Ovary (tissue), 9 donors: ENCODE data around the gene TOGARAM2. TPM values are rescaled to one million over a fixed set of nuclear protein-coding genes. Genes with fewer than 3 reads are reported as not detected.

Experiments used
- DNase-seq, 5 donors: peaks; one replicate each; pipeline ENCODE4 v3.0.0-alpha.2; 2019 to 2020
- H3K27ac ChIP-seq, 2 donors: fragments of 200-600 bp; one replicate each; pipeline versions ENCODE4 v1.5.1 to v1.8.0; 2019 to 2022
- H3K27me3 ChIP-seq: fragments of 200-600 bp; one replicate; pipeline ENCODE4 v1.8.0; 2022
- H3K36me3 ChIP-seq: fragments of 200-600 bp; sonication (generic); one replicate; pipeline ENCODE4 v1.5.1; 2019
- H3K4me1 ChIP-seq: one replicate; pipeline ENCODE4 v1.8.1; 2013; ENCODE audit warnings: mild to moderate bottlenecking, moderate library complexity; ENCODE audit not compliant: insufficient read depth
- H3K4me3 ChIP-seq: fragments of 200-600 bp; sonication (generic); one replicate; pipeline ENCODE4 v1.5.1; 2017
- H3K9me3 ChIP-seq, 2 donors: fragments of 200-600 bp in 1 of 2; sonication (generic) in 1 of 2; one replicate each; pipeline versions ENCODE4 v1.5.1 to v1.8.1; 2013 to 2019; ENCODE audit warnings: mild to moderate bottlenecking in 1 of 2, moderate library complexity in 1 of 2
- EP300 ChIP-seq: sonication (generic); formaldehyde crosslinking; IDR thresholded peaks from one replicate; pipeline ENCODE4 v1.6.1; 2017; ENCODE audit warnings: antibody characterized with exemption
- POLR2A ChIP-seq: fragments of 450-650 bp; IDR thresholded peaks from one replicate; pipeline ENCODE4 v1.6.1; 2017; ENCODE audit warnings: antibody characterized with exemption, mild to moderate bottlenecking, moderate library complexity
- WGBS, 3 donors: extraction: QIAGEN DNeasy Blood & Tissue Kit in 1 of 3; methylation state at CpG; one replicate each; pipeline versions ENCODE4 v1.1.5 to v1.1.7; 2013 to 2017; 5-methylcytosine and 5-hydroxymethylcytosine counted together
- intact Hi-C, 4 donors: fragments of 100-400 bp; cut with DNase I; formaldehyde crosslinking; loops; one replicate each; pipeline versions ENCODE4 v1.11.0 to v1.15.1; 2022 to 2023
- polyA plus RNA-seq, 2 donors: library from polyadenylated mRNA; stranded (reverse); fragments of 200-250 nt in 1 of 2; fragments of 350-450 nt in 1 of 2; fragmentation: Illumina TruSeq in 1 of 2; extraction: RNeasy Lipid Tissue Mini Kit (QIAGEN cat#74804) in 1 of 2; gene quantifications; one replicate each; pipeline ENCODE4 v1.2.3, GENCODE V29; 2013 to 2014
- total RNA-seq, 7 donors: library from RNA; depleted of rRNA in 2 of 7; stranded (reverse); fragments of >200 nt in 2 of 7; fragmentation: NEBNext Ultra II Directional in 3 of 7; extraction: Animal tissue kit (Norgen Biotek cat#: 25700) in 3 of 7; gene quantifications; one replicate each; pipeline versions ENCODE4 v1.1.0 to v1.2.4, GENCODE V29; 2016 to 2023
- TF ChIP-seq, protein P1 (sequence below), 3 donors: fragments of 450-650 bp in 2 of 3; fragments of 200-600 bp in 1 of 3; IDR thresholded peaks; one replicate each; pipeline versions ENCODE4 v1.5.1 to v1.8.0; 2016 to 2022; ENCODE audit warnings: antibody characterized with exemption in 3 of 3, mild to moderate bottlenecking in 1 of 3
- donor health status: DM: no; HTN: no; CAD: no; lungs with moderate emphysema.
- donor health status: DM: no; HTN: no; CAD: no.
- donor health status: Bipolar disorder and iron deficiency.
- donor health status: DM: yes; HTN: yes; CAD: no.
- donor health status: DM: no; HTN: no; CAD: no.
- donor health status: DM: yes; HTN: yes; CAD: no.

TOGARAM2 gene
- total and polyA plus RNA-seq, 9 donors: 0.33 to 21.1 (median 1.7) TPM

DNA sequence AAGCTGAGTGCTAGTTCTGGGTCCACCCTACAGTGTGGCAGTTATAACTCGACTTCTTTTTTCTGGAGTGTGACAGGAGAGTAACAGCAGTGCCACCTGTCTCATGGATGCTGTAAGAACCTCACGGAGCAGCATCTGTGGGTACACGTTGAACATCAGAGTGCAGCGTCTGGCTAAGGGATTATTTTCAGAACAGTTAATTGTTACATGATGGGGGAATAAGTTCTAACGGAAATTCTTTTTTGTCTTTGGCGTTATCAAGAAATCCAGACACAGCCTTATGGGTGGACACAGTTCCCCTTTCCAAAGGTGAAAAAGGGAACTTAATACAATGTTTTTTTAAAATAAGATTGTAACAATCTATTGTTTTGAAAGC is 28.3 kb upstream of the TOGARAM2 start:
- no peak overlapping the region for H3K27ac ChIP-seq
- intact Hi-C loops: no loop called here
- TF ChIP-seq EP300: no peak
- TF ChIP-seq, protein P1, sequence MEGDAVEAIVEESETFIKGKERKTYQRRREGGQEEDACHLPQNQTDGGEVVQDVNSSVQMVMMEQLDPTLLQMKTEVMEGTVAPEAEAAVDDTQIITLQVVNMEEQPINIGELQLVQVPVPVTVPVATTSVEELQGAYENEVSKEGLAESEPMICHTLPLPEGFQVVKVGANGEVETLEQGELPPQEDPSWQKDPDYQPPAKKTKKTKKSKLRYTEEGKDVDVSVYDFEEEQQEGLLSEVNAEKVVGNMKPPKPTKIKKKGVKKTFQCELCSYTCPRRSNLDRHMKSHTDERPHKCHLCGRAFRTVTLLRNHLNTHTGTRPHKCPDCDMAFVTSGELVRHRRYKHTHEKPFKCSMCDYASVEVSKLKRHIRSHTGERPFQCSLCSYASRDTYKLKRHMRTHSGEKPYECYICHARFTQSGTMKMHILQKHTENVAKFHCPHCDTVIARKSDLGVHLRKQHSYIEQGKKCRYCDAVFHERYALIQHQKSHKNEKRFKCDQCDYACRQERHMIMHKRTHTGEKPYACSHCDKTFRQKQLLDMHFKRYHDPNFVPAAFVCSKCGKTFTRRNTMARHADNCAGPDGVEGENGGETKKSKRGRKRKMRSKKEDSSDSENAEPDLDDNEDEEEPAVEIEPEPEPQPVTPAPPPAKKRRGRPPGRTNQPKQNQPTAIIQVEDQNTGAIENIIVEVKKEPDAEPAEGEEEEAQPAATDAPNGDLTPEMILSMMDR (IDR thresholded peaks at IDR 0.05): no peak
- no peak for TF ChIP-seq POLR2A
- H3K36me3 ChIP-seq: no peaks in the 10 kb centered on the region
- H3K9me3 ChIP-seq: no peaks in the 10 kb centered on the region
- WGBS, 3 donors: 14 to 26% (median 20%) methylated on average over 6 of the region's 6 CpGs
- peaks cover 2% of the 10 kb centered on the region for H3K4me1 ChIP-seq
- no peak for DNase-seq
- no peaks in the 10 kb centered on the region for H3K27me3 ChIP-seq
- no peak overlapping the region for H3K4me3 ChIP-seq

GRCh38 chr2:28955467-28955866 is 25.6 kb upstream of the TOGARAM2 start:
- H3K27ac ChIP-seq: no peak overlapping the region
- H3K4me1 ChIP-seq: peaks cover 2% of the 10 kb centered on the region
- DNase-seq: no peak
- H3K4me3 ChIP-seq: no peak overlapping the region
- TF ChIP-seq EP300 (no peak), POLR2A (no peak)
- TF ChIP-seq, protein P1 (IDR thresholded peaks at IDR 0.05): no peak
- 20 to 43% (median 31%) methylated on average over 5 of the region's 5 CpGs for WGBS, 3 donors
- intact Hi-C loops: loop anchor here in 3 of 4 donors (5.0 kb wide), 1 partner anchor 242 kb away; no protein-coding TSS in a partner anchor
- H3K9me3 ChIP-seq: no peaks in the 10 kb centered on the region
- H3K36me3 ChIP-seq: no peaks in the 10 kb centered on the region
- H3K27me3 ChIP-seq: no peaks in the 10 kb centered on the region

DNA sequence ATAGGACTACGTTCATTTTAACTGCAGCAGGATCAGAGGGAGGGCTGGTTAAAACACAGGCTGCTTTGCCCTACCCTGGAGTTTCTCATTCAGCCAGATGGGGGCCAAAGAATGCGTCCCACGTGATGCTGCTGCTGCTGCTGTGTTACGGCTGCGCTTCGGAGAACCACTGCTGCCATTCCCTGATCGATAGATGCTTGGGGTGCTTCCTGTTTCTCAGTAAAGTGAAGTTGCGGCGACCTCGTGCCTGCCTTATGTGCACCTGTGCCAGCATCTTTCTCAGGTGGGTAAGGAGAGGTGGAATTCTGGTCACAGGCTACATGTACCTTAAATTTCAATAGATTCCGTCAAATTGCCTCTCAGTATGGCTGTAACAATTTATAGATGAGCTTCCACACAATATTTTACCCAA is 24.7 kb upstream of the TOGARAM2 start:
- no peak overlapping the region for H3K27ac ChIP-seq
- no peak overlapping the region for H3K4me3 ChIP-seq
- TF ChIP-seq EP300 (no peak), POLR2A (no peak)
- TF ChIP-seq, protein P1 (IDR thresholded peaks at IDR 0.05): no peak
- intact Hi-C loops: loop anchor here (2.0 to 5.0 kb wide), 2 partner anchors 240 to 241 kb away; no protein-coding TSS in a partner anchor
- H3K4me1 ChIP-seq: peaks cover 2% of the 10 kb centered on the region
- H3K9me3 ChIP-seq: no peaks in the 10 kb centered on the region
- no peaks in the 10 kb centered on the region for H3K27me3 ChIP-seq
- 15 to 31% (median 17%) methylated on average over 11 of the region's 11 CpGs for WGBS, 3 donors
- H3K36me3 ChIP-seq: no peaks in the 10 kb centered on the region
- DNase-seq: no peak

GRCh38 chr2:28956890-28957289 is 24.2 kb upstream of the TOGARAM2 start:
- H3K27me3 ChIP-seq: no peaks in the 10 kb centered on the region
- TF ChIP-seq EP300 (no peak), POLR2A (no peak)
- TF ChIP-seq, protein P1 (IDR thresholded peaks at IDR 0.05): no peak
- 72 to 78% (median 74%) methylated on average over 15 of the region's 15 CpGs for WGBS, 3 donors
- DNase-seq: no peak
- no peak overlapping the region for H3K27ac ChIP-seq
- no peak overlapping the region for H3K4me3 ChIP-seq
- intact Hi-C loops: loop anchor here (2.0 to 5.0 kb wide), 2 partner anchors 240 kb away; no protein-coding TSS in a partner anchor
- H3K36me3 ChIP-seq: no peaks in the 10 kb centered on the region
- no peaks in the 10 kb centered on the region for H3K4me1 ChIP-seq
- H3K9me3 ChIP-seq: no peaks in the 10 kb centered on the region
